GM23338 (cell line): ENCODE data around the gene TAF1D. TPM values are rescaled to one million over a fixed set of nuclear protein-coding genes. Genes with fewer than 3 reads are reported as not detected.

Source experiments
- ATAC-seq: fragments of 200-7000 bp; cut with Tn5 transposase; 3 replicates; pipeline ENCODE4 v1.9.1; 2020
- DNase-seq: peaks from one replicate; pipeline ENCODE4 v3.0.0-alpha.2; 2015; ENCODE audit warnings: low spot score
- H2AFZ ChIP-seq: fragments of 200-600 bp; sonication (generic); 2 replicates; pipeline ENCODE4 v1.8.0; 2016; ENCODE audit warnings: antibody characterized with exemption, mild to moderate bottlenecking, moderate library complexity
- H3F3A ChIP-seq: fragments of 200-600 bp; sonication (generic); replicated peaks from 2 replicates; pipeline ENCODE4 v1.8.0; 2017; ENCODE audit warnings: antibody characterized with exemption, mixed run types, low read depth
- H3K27ac ChIP-seq: fragments of 200-600 bp; sonication (generic); 2 replicates; pipeline ENCODE4 v1.6.1; 2016; ENCODE audit warnings: low read depth
- H3K27me3 ChIP-seq: fragments of 200-600 bp; sonication (generic); 2 replicates; pipeline ENCODE4 v1.8.0; 2016; ENCODE audit warnings: mild to moderate bottlenecking, mixed run types, moderate library complexity; ENCODE audit not compliant: insufficient read depth
- H3K36me3 ChIP-seq: fragments of 200-600 bp; sonication (generic); 2 replicates; pipeline ENCODE4 v1.8.0; 2016; ENCODE audit warnings: mild to moderate bottlenecking; ENCODE audit not compliant: insufficient read depth
- H3K4me1 ChIP-seq: fragments of 200-600 bp; sonication (generic); 2 replicates; pipeline ENCODE4 v1.8.0; 2016; ENCODE audit warnings: mild to moderate bottlenecking, moderate library complexity; ENCODE audit not compliant: insufficient read depth
- H3K4me2 ChIP-seq: fragments of 200-600 bp; sonication (generic); 2 replicates; pipeline ENCODE4 v1.7.1; 2017; ENCODE audit warnings: mixed run types
- H3K4me3 ChIP-seq: fragments of 200-600 bp; sonication (generic); 2 replicates; pipeline ENCODE4 v1.6.1; 2016; ENCODE audit warnings: mixed run types
- H3K79me2 ChIP-seq: fragments of 200-600 bp; sonication (generic); replicated peaks from 2 replicates; pipeline ENCODE4 v1.8.0; 2017; ENCODE audit warnings: mild to moderate bottlenecking; ENCODE audit not compliant: insufficient read depth
- H3K9me2 ChIP-seq: fragments of 200-600 bp; sonication (generic); 2 replicates; pipeline ENCODE4 v1.8.0; 2017; ENCODE audit not compliant: insufficient read depth
- H4K20me1 ChIP-seq: fragments of 200-600 bp; sonication (generic); replicated peaks from 2 replicates; pipeline ENCODE4 v1.8.0; 2017; ENCODE audit warnings: mild to moderate bottlenecking; ENCODE audit not compliant: insufficient read depth
- H3K27ac Mint-ChIP-seq: 2 replicates; pipeline ENCODE4 v1.8.0; 2020; ENCODE audit warnings: inconsistent platforms, mild to moderate bottlenecking, moderate library complexity, mixed read lengths
- H3K27me3 Mint-ChIP-seq: 3 replicates; pipeline ENCODE4 v1.8.0; 2022; ENCODE audit warnings: low read depth, mild to moderate bottlenecking, moderate library complexity, mixed read lengths, inconsistent platforms; ENCODE audit not compliant: insufficient read depth, poor library complexity
- H3K36me3 Mint-ChIP-seq: 3 replicates; pipeline ENCODE4 v1.8.0; 2021; ENCODE audit warnings: low read depth, mild to moderate bottlenecking, inconsistent platforms, moderate library complexity, mixed read lengths
- H3K4me1 Mint-ChIP-seq: 3 replicates; pipeline ENCODE4 v1.8.0; 2020; ENCODE audit warnings: mild to moderate bottlenecking, inconsistent platforms, mixed read lengths
- H3K4me3 Mint-ChIP-seq: 3 replicates; pipeline ENCODE4 v1.8.0; 2021; ENCODE audit warnings: moderate library complexity, mild to moderate bottlenecking, inconsistent platforms, mixed read lengths
- H3K9me3 Mint-ChIP-seq: 3 replicates; pipeline ENCODE4 v1.8.0; 2020; ENCODE audit warnings: moderate library complexity, mild to moderate bottlenecking, inconsistent platforms, mixed read lengths
- CREB1 ChIP-seq: fragments of 250-450 bp; sonication (Bioruptor Pico); IDR thresholded peaks from 2 replicates; pipeline ENCODE4 v1.5.0; 2020; ENCODE audit warnings: low read depth, mild to moderate bottlenecking, moderate library complexity
- CTCF ChIP-seq, 2 experiments: fragments of 200-600 bp in 1 of 2; sonication (generic) in 1 of 2; conservative IDR thresholded peaks; 2 replicates each; pipeline versions ENCODE4 v1.5.1 to v1.6.1; 2016 to 2017; ENCODE audit warnings: antibody characterized with exemption in 2 of 2, low read depth in 2 of 2, mild to moderate bottlenecking in 2 of 2, moderate library complexity in 1 of 2
- ETS1 ChIP-seq: IDR thresholded peaks from 2 replicates; pipeline ENCODE4 v1.6.1; 2016; ENCODE audit warnings: antibody characterized with exemption
- EZH2 ChIP-seq: fragments of 200-600 bp; sonication (generic); IDR thresholded peaks from one replicate; pipeline ENCODE4 v1.8.0; 2017; ENCODE audit warnings: antibody characterized with exemption, mild to moderate bottlenecking, low read depth; ENCODE audit not compliant: unreplicated experiment
- EZH2phosphoT487 ChIP-seq: fragments of 200-600 bp; sonication (generic); IDR thresholded peaks from one replicate; pipeline ENCODE4 v1.8.1; 2018; ENCODE audit warnings: antibody characterized with exemption; ENCODE audit not compliant: unreplicated experiment
- JUNB ChIP-seq: IDR thresholded peaks from one replicate; pipeline ENCODE4 v1.6.1; 2016; ENCODE audit warnings: antibody characterized with exemption; ENCODE audit not compliant: unreplicated experiment
- NANOG ChIP-seq: IDR thresholded peaks from 2 replicates; pipeline ENCODE4 v1.6.1; 2016; ENCODE audit warnings: antibody characterized with exemption, borderline replicate concordance
- POLR2AphosphoS5 ChIP-seq: IDR thresholded peaks from 2 replicates; pipeline ENCODE4 v1.6.1; 2016; ENCODE audit warnings: antibody characterized with exemption, low read depth
- REST ChIP-seq: IDR thresholded peaks from one replicate; pipeline ENCODE4 v1.6.1; 2018; ENCODE audit warnings: antibody characterized with exemption; ENCODE audit not compliant: unreplicated experiment
- STAT1 ChIP-seq: IDR thresholded peaks from one replicate; pipeline ENCODE4 v1.6.1; 2016; ENCODE audit warnings: antibody characterized with exemption; ENCODE audit not compliant: unreplicated experiment
- ZNF114 ChIP-seq: fragments of 250-450 bp; sonication (Bioruptor Pico); IDR thresholded peaks from 2 replicates; pipeline ENCODE4 v1.5.0; 2020; ENCODE audit warnings: mild to moderate bottlenecking, moderate library complexity
- ZNF331 ChIP-seq: fragments of 250-450 bp; sonication (Bioruptor Pico); IDR thresholded peaks from 2 replicates; pipeline ENCODE4 v1.5.0; 2020; ENCODE audit warnings: low read depth, mild to moderate bottlenecking, moderate library complexity
- ZNF462 ChIP-seq: fragments of 250-450 bp; sonication (Bioruptor Pico); IDR thresholded peaks from 2 replicates; pipeline ENCODE4 v1.5.0; 2020; ENCODE audit warnings: mild to moderate bottlenecking, moderate library complexity
- polyA plus RNA-seq: library from polyadenylated mRNA; unstranded; fragments of >200 nt; fragmentation: Nextera tagmentation; extraction: Ambion mirVana; gene quantifications from 2 replicates; pipeline ENCODE4 v1.2.1, GENCODE V29; 2016
- total RNA-seq: library from RNA; depleted of rRNA; stranded (reverse); fragments of >200 nt; shearing (Covaris generic); gene quantifications from 2 replicates; pipeline ENCODE4 v1.2.3, GENCODE V29; 2014

The TAF1D gene
- total and polyA plus RNA-seq, 2 experiments from 2014 or later = 240 to 246 TPM

- no peak overlapping the region for H3K4me3 ChIP-seq
- H3K36me3 ChIP-seq = peaks cover 54% of the 10 kb centered on the region
- H3K9me2 ChIP-seq = no peaks in the 10 kb centered on the region
- ATAC-seq (no peak), DNase-seq (no peak)
- no peaks in the 10 kb centered on the region for H3K27me3 ChIP-seq
- H4K20me1 ChIP-seq = 0 out of 2 replicates have a peak, but pooled peaks cover 4% of the 10 kb centered on the region
- Mint-ChIP-seq H3K36me3 (peaks cover 52% of the 10 kb centered on the region), H3K27me3 (no peaks in the 10 kb centered on the region), H3K9me3 (no peaks in the 10 kb centered on the region), H3K27ac (no peak overlapping the region), H3K4me1 (no peaks in the 10 kb centered on the region), H3K4me3 (no peak overlapping the region)
- TF ChIP-seq ZNF114 (CRISPR knock-in tag) = no peak
- no peak for TF ChIP-seq JUNB
- TF ChIP-seq EZH2 = no peak
- no peak for TF ChIP-seq REST
- TF ChIP-seq CREB1 (CRISPR knock-in tag) = no peak
- TF ChIP-seq EZH2phosphoT487 = no peak
- TF ChIP-seq POLR2AphosphoS5 = no peak
- TF ChIP-seq CTCF (conservative IDR thresholded peaks at IDR 0.05; ENCODE audit: low read depth in 2 of 2) = no peak
- no peak for TF ChIP-seq NANOG
- TF ChIP-seq ZNF462 = no peak
- TF ChIP-seq ZNF331 (CRISPR knock-in tag) = no peak
- no peak for TF ChIP-seq ETS1
- no peak for TF ChIP-seq STAT1
- H3K4me1 ChIP-seq = no peaks in the 10 kb centered on the region
- no peak overlapping the region for H3K4me2 ChIP-seq
- H3K27ac ChIP-seq = no peak overlapping the region
- no peak overlapping the region for H2AFZ ChIP-seq
- H3K79me2 ChIP-seq = no peaks in the 10 kb centered on the region
- H3F3A ChIP-seq = no peaks in the 10 kb centered on the region
Observed at GRCh38 chr11:93694557-93694956, 46.7 kb downstream of the TAF1D start.
